Vagina (tissue), 2 donors: ENCODE results near the gene LRMDA.

Experiments used
- CTCF ChIP-seq, 3 experiments: fragments of 450-650 bp in 2 of 3; fragments of 200-600 bp in 1 of 3; sonication (generic) in 1 of 3; IDR thresholded peaks; one replicate each; pipeline ENCODE4 v1.5.1; 2017 to 2019; ENCODE audit warnings: antibody characterized with exemption in 3 of 3, mild to moderate bottlenecking in 2 of 3, moderate library complexity in 2 of 3
- POLR2AphosphoS5 ChIP-seq, 2 donors: sonication (generic); formaldehyde crosslinking; IDR thresholded peaks; one replicate each; pipeline ENCODE4 v1.9.0; 2017; ENCODE audit warnings: antibody characterized with exemption in 2 of 2, mild to moderate bottlenecking in 2 of 2, low read depth in 1 of 2; ENCODE audit not compliant: insufficient read depth in 1 of 2

GRCh38 chr10:76129213-76129612, 697.8 kb downstream of the LRMDA start:
- TF ChIP-seq CTCF (IDR thresholded peaks at IDR 0.05) (no peak), POLR2AphosphoS5 (IDR thresholded peaks at IDR 0.05; ENCODE audit: insufficient read depth in 1 of 2, low read depth in 1 of 2) (no peak)
